Cardiac fibroblast (primary cell): ENCODE results near the gene RTN4RL2.

Source experiments
- DNase-seq, 2 donors: peaks; one replicate each; pipeline versions ENCODE4 v3.0.0 to v3.0.0-alpha.2; 2010; ENCODE audit warnings: low read depth in 2 of 2
- H3K4me3 ChIP-seq, 2 donors: replicated peaks in 1 of 2; 1 replicate in 1 of 2; 2 replicates in 1 of 2; pipeline ENCODE4 v1.5.1; 2011; ENCODE audit warnings: low read depth in 2 of 2, low read length in 2 of 2, mild to moderate bottlenecking in 2 of 2, moderate library complexity in 1 of 2
- TF ChIP-seq, protein P1 (sequence below): IDR thresholded peaks from one replicate; pipeline ENCODE4 v1.5.1; 2011; ENCODE audit warnings: low read depth, mild to moderate bottlenecking, low read length, inconsistent platforms

Gene RTN4RL2

DNA sequence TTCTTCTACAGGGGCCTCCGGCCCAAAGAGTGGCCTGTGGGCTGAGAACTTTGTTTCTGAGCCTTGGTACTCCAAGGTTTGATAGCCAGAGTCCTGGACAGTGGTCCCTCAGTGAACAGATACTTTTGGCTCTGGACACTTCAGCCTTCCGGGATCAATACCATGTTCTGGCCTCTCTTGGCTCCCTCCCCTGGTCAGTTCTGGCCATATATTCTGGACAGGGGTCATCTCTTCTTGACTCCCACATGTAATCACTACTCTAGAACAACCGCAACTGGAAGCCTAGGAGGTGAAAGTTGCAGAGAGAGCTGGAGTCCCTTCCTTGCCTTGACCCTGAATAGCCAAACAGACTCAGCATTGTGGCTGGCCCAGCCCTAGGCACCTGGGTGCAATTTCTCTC lies 2.3 kb downstream of the RTN4RL2 start:
- DNase-seq: no peak
- TF ChIP-seq, protein P1, sequence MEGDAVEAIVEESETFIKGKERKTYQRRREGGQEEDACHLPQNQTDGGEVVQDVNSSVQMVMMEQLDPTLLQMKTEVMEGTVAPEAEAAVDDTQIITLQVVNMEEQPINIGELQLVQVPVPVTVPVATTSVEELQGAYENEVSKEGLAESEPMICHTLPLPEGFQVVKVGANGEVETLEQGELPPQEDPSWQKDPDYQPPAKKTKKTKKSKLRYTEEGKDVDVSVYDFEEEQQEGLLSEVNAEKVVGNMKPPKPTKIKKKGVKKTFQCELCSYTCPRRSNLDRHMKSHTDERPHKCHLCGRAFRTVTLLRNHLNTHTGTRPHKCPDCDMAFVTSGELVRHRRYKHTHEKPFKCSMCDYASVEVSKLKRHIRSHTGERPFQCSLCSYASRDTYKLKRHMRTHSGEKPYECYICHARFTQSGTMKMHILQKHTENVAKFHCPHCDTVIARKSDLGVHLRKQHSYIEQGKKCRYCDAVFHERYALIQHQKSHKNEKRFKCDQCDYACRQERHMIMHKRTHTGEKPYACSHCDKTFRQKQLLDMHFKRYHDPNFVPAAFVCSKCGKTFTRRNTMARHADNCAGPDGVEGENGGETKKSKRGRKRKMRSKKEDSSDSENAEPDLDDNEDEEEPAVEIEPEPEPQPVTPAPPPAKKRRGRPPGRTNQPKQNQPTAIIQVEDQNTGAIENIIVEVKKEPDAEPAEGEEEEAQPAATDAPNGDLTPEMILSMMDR: no peak
- no peak overlapping the region for H3K4me3 ChIP-seq

DNA sequence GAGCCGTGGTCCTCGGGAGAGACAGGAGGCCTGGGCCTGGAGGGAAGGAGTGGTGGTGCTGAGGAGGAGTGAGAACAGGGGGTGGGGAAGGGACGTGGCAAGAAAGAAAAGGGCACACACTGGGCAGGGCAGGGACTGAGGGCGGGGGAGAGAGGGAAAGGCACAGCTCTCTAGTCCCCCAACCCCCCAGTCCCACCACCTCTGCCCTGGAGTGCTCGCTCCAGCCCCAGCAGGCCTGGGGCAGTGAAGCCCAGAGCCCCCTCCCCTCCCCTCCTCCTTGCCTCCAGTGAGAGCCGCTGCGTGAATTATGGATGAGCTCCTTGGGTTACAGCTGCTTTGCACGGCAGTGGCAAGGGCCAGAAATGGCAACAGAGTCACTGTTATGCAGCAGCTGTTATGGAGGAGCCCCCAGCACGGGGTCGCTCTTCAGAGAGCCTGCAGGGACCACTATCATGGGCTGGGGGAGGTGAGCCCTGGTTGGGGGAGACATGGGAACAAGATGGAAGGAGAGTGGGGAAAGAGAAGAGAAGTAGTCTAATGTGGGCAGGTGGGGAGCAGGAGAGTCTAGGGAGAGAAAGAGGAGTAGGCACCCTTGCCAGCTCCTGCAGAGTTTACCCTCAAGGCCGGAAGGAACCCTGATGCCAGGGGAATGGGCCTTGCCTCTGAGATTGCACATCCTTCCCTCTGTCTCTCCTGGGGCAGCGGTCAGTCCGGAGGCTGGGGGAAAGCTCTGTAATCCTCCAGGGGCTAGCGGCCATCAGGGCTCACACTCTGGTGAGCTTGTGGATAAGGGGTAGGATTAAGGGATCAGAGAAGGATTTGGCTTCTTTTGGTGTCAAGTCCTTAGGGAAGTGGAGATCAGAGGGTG lies 3.6 kb downstream of the RTN4RL2 start:
- TF ChIP-seq, protein P1: no peak
- no peak for DNase-seq
- H3K4me3 ChIP-seq: no peak overlapping the region

DNA sequence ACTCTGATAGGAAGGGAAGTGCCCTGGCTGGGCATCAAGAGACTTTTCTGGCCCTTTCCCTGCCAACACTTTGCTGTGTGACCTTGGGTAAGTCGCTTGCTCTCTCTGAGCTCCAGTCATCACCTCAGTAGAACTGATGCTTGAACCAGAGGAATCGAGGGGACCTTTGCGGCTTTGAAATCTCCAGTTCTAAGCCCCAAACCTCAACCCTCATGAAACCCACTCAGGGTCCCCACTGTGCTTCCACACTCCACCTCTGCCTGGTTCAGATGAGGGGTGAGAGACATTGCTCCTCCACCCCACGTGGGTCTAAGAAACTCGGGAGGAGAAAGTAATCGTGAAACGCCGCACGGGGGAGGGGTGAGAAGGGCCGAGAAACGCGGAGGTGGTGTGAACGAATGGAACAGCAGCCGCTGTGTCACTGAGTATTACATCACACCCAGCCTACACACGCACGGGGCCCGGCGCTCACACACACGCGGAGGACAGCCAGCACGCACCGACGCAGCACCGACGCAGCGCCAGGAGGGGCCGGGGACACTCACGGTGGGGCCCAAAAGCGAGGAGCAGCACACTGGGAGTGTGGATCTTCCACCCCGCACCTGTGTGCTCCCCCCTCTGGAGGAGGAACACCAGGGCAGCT lies 4.3 kb downstream of the RTN4RL2 start:
- DNase-seq: no peak
- H3K4me3 ChIP-seq: no peak overlapping the region
- TF ChIP-seq, protein P1: no peak

DNA sequence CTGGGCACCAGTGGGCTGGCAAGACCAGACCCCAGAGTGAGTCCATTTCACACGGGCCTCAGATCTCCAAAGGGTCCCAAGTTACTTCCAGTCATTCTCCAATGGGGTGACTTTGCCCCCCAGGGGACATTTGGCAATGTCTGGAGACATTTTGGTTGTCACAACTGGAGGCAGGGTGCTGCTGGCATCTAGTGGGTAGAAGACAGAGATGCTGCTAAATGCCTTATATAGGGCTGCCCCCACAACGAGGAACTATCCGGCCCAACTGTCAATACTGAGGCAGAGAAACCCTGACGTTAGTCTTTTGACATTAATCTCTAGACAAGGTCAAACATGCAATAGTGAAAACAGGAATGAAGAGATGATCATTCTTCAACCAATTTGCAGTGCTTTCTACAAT lies 6.4 kb downstream of the RTN4RL2 start:
- TF ChIP-seq, protein P1: no peak
- H3K4me3 ChIP-seq: no peak overlapping the region
- no peak for DNase-seq

DNA sequence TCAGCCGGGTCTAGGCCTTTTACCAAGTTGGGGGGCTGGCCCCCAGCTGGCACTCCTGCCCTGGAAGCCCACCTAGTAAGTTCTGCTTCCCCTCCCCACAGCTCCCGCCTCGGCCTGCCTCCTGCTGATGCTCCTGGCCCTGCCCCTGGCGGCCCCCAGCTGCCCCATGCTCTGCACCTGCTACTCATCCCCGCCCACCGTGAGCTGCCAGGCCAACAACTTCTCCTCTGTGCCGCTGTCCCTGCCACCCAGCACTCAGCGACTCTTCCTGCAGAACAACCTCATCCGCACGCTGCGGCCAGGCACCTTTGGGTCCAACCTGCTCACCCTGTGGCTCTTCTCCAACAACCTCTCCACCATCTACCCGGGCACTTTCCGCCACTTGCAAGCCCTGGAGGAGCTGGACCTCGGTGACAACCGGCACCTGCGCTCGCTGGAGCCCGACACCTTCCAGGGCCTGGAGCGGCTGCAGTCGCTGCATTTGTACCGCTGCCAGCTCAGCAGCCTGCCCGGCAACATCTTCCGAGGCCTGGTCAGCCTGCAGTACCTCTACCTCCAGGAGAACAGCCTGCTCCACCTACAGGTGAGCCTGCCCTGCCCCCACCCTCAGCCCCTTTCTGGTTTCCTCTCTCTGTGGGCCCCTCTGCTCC lies 7.3 kb downstream of the RTN4RL2 start:
- H3K4me3 ChIP-seq: no peak overlapping the region
- no peak for DNase-seq
- TF ChIP-seq, protein P1: no peak

DNA sequence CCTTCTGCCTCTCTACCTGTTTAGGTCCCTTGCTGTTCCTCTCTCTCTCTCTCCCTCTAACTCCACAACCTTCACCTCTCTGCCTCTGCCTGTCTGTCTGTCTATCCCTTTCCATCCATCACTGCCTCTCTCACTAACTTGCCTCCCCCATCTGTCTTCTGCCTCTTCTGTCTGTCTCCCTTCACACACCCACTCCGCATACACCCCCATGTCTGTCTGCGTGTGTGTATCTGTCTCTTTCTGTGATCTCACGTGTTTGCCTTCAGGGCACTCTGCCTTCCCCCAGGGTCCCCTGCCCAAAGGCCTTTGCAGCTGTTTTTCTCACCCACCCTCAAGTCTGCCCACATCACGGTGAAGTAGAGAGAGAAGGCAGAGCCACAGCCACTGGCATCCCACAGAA lies 7.9 kb downstream of the RTN4RL2 start:
- DNase-seq: no peak
- H3K4me3 ChIP-seq: no peak overlapping the region
- TF ChIP-seq, protein P1: no peak
